EL (cell line): ENCODE measurements around the gene ANKRD44.

Experiments
- DNase-seq: peaks from one replicate; pipeline ENCODE4 v3.0.0-alpha.2; 2016

ANKRD44 gene

GRCh38 chr2:196971574-196972279 lies 338.9 kb downstream of the ANKRD44 start:
- DNase-seq = no peak

- no peak for DNase-seq
These were observed 340.5 kb downstream of the ANKRD44 start for GRCh38 chr2:196970099-196970498.

GRCh38 chr2:196968516-196968915 lies 342.1 kb downstream of the ANKRD44 start:
- no peak for DNase-seq

- DNase-seq = no peak
These were observed 342.8 kb downstream of the ANKRD44 start for GRCh38 chr2:196967775-196968174.

- DNase-seq = no peak
These were observed 343.5 kb downstream of the ANKRD44 start for GRCh38 chr2:196967116-196967515.

GRCh38 chr2:196966061-196966460 lies 344.5 kb downstream of the ANKRD44 start:
- DNase-seq = no peak

- DNase-seq = no peak
These were observed 344.9 kb downstream of the ANKRD44 start for GRCh38 chr2:196965651-196966050.

GRCh38 chr2:196963961-196964360 lies 346.6 kb downstream of the ANKRD44 start:
- DNase-seq = no peak

GRCh38 chr2:196963043-196963442 lies 347.5 kb downstream of the ANKRD44 start:
- DNase-seq = no peak

- no peak for DNase-seq
These were observed 348.3 kb downstream of the ANKRD44 start for GRCh38 chr2:196962325-196962724.

GRCh38 chr2:196961889-196962288 lies 348.7 kb downstream of the ANKRD44 start:
- no peak for DNase-seq

- DNase-seq = no peak
These were observed 350.7 kb downstream of the ANKRD44 start for GRCh38 chr2:196959734-196960338.

GRCh38 chr2:196959281-196959680 lies 351.3 kb downstream of the ANKRD44 start:
- no peak for DNase-seq

- no peak for DNase-seq
These were observed 352.6 kb downstream of the ANKRD44 start for GRCh38 chr2:196957881-196958525.

GRCh38 chr2:196957442-196957841 lies 353.1 kb downstream of the ANKRD44 start:
- DNase-seq = no peak

- DNase-seq = no peak
These were observed 354.5 kb downstream of the ANKRD44 start for GRCh38 chr2:196956069-196956468.

- DNase-seq = no peak
These were observed 355.5 kb downstream of the ANKRD44 start for GRCh38 chr2:196955036-196955435.

- no peak for DNase-seq
These were observed 356.6 kb downstream of the ANKRD44 start for GRCh38 chr2:196954001-196954400.

GRCh38 chr2:196952936-196953335 lies 357.6 kb downstream of the ANKRD44 start:
- DNase-seq = no peak

- no peak for DNase-seq
These were observed 358.6 kb downstream of the ANKRD44 start for GRCh38 chr2:196951973-196952372.

GRCh38 chr2:196949116-196949515 lies 361.5 kb downstream of the ANKRD44 start:
- DNase-seq = no peak

GRCh38 chr2:196944570-196944969 lies 366.0 kb downstream of the ANKRD44 start:
- no peak for DNase-seq

GRCh38 chr2:196941398-196942078 lies 369.0 kb downstream of the ANKRD44 start:
- DNase-seq = no peak

GRCh38 chr2:196939371-196939770 lies 371.2 kb downstream of the ANKRD44 start:
- DNase-seq = peak; percentile 70
